Subcutaneous abdominal adipose tissue (tissue), 5 donors: ENCODE results near the gene ABCC1.

Experiments
- H3K27ac ChIP-seq: one replicate; pipeline ENCODE4 v1.7.0; 2013; ENCODE audit warnings: low read depth, mild to moderate bottlenecking, inconsistent platforms, low read length, moderate library complexity
- H3K27me3 ChIP-seq, 5 donors: one replicate each; pipeline ENCODE4 v1.7.0; 2013; ENCODE audit warnings: low read length in 5 of 5, inconsistent platforms in 1 of 5; ENCODE audit not compliant: control insufficient read depth in 5 of 5, insufficient read depth in 4 of 5
- H3K36me3 ChIP-seq, 5 donors: one replicate each; pipeline ENCODE4 v1.7.0; 2013; ENCODE audit warnings: low read length in 5 of 5; ENCODE audit not compliant: control insufficient read depth in 5 of 5, insufficient read depth in 5 of 5
- H3K4me1 ChIP-seq, 5 donors: one replicate each; pipeline ENCODE4 v1.7.0; 2013; ENCODE audit warnings: low read length in 5 of 5, mild to moderate bottlenecking in 3 of 5, moderate library complexity in 1 of 5; ENCODE audit not compliant: control insufficient read depth in 5 of 5, insufficient read depth in 5 of 5
- H3K4me3 ChIP-seq, 5 donors: one replicate each; pipeline ENCODE4 v1.7.0; 2013; ENCODE audit warnings: low read length in 5 of 5, low read depth in 1 of 5
- H3K9ac ChIP-seq, 5 donors: one replicate each; pipeline ENCODE4 v1.7.0; 2013; ENCODE audit warnings: low read length in 5 of 5, mild to moderate bottlenecking in 4 of 5, moderate library complexity in 3 of 5
- H3K9me3 ChIP-seq, 5 donors: one replicate each; pipeline ENCODE4 v1.7.0; 2013; ENCODE audit warnings: low read length in 5 of 5; ENCODE audit not compliant: control insufficient read depth in 5 of 5
- donor health status: healthy.
- donor health status: healthy.
- donor health status: healthy.
- donor health status: healthy.
- donor health status: healthy.

Gene ABCC1

GRCh38 chr16:16014329-16015224 lies 65.2 kb downstream of the ABCC1 start:
- H3K4me3 ChIP-seq, result no peak overlapping the region
- H3K9ac ChIP-seq, result no peak overlapping the region
- H3K9me3 ChIP-seq, result no peaks in the 10 kb centered on the region
- no peaks in the 10 kb centered on the region for H3K27me3 ChIP-seq
- H3K36me3 ChIP-seq, result peaks cover 0 to 47% (median 22%) of the 10 kb centered on the region in 5 donors
- H3K27ac ChIP-seq, result peak overlapping the region; percentile 35
- peaks cover 6 to 28% (median 22%) of the 10 kb centered on the region in 5 donors for H3K4me1 ChIP-seq

DNA sequence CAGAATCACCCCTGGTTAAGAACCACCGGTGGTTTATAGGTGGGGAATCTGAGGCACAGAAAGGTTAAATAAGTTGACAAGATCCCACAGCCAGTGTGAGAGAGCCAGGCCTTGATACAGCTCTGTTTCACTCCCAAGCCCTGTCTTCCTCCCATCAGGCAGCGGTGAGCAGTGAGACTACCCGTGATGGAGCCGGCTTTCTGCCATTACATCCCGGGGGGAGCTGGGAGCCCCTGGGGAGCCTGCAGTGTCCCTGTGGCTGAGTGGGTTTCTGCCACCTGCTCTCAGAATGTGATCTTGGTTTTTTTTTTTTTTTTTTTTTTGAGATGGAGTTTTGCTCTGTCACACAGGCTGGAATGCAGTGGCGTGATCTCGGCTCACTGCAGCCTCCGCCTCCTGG lies 66.4 kb downstream of the ABCC1 start:
- Histone ChIP-seq H3K9ac (no peak overlapping the region), H3K9me3 (no peaks in the 10 kb centered on the region), H3K4me1 (peaks cover 6 to 34% (median 24%) of the 10 kb centered on the region in 5 donors), H3K36me3 (peaks cover 0 to 47% (median 19%) of the 10 kb centered on the region in 5 donors), H3K27ac (peak overlapping the region; percentile 35), H3K27me3 (no peaks in the 10 kb centered on the region), H3K4me3 (no peak overlapping the region)

- no peak overlapping the region for H3K9ac ChIP-seq
- H3K9me3 ChIP-seq, result no peaks in the 10 kb centered on the region
- no peak overlapping the region for H3K27ac ChIP-seq
- peaks cover 6 to 40% (median 24%) of the 10 kb centered on the region in 5 donors for H3K4me1 ChIP-seq
- H3K27me3 ChIP-seq, result no peaks in the 10 kb centered on the region
- peaks cover 0 to 50% (median 21%) of the 10 kb centered on the region in 5 donors for H3K36me3 ChIP-seq
- H3K4me3 ChIP-seq, result no peak overlapping the region
Measured at GRCh38 chr16:16016388-16016964, 67.1 kb downstream of the ABCC1 start.

GRCh38 chr16:16017812-16018211 lies 68.4 kb downstream of the ABCC1 start:
- Histone ChIP-seq H3K27ac (no peak overlapping the region), H3K36me3 (peaks cover 0 to 40% (median 17%) of the 10 kb centered on the region in 5 donors), H3K4me1 (peaks cover 13 to 51% (median 33%) of the 10 kb centered on the region in 5 donors), H3K9me3 (no peaks in the 10 kb centered on the region), H3K4me3 (no peak overlapping the region), H3K9ac (no peak overlapping the region), H3K27me3 (no peaks in the 10 kb centered on the region)

DNA sequence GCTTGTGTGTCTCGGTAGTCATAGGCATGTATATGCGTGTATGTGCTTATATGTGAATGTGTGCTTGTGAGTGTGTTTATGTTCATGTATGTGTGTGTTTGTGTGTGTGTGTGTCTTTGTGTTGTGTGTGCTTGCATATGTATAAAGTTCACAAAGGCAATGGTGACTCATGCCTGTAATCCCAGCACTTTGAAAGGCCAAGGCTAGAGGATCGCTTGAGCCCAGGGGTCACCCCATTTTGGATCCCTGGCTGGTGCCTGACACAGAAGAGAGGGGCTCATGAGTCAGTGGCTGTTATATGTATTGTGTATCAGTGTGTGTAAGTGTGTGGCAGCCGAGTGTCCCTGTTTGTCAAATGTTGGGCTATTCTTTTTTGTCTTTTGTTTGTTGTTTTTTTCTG lies 69.3 kb downstream of the ABCC1 start:
- no peak overlapping the region for H3K9ac ChIP-seq
- H3K27ac ChIP-seq, result no peak overlapping the region
- no peaks in the 10 kb centered on the region for H3K9me3 ChIP-seq
- peaks cover 13 to 51% (median 34%) of the 10 kb centered on the region in 5 donors for H3K4me1 ChIP-seq
- H3K4me3 ChIP-seq, result no peak overlapping the region
- H3K27me3 ChIP-seq, result no peaks in the 10 kb centered on the region
- peaks cover 0 to 38% (median 17%) of the 10 kb centered on the region in 5 donors for H3K36me3 ChIP-seq

DNA sequence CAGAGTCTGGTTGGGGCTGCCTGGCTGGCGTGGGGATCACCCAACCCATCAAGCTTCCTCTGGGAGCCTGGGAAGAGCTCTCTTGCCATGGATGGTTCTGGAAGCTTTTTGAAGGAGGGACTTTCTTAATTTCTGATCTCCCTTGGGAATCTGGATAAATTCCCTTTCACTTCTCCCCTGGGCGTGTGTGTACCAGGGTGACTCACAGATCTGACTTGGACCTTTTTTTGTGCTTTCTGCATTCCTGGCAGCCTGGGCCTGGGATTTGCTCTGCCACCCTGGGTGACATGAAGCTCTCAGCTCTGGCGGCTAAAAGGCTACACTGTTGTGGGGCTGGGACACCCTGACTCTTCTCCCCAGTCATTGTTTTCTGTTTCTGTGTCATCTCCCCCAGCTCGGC lies 70.1 kb downstream of the ABCC1 start:
- H3K27me3 ChIP-seq, result no peaks in the 10 kb centered on the region
- H3K36me3 ChIP-seq, result peaks cover 0 to 40% (median 17%) of the 10 kb centered on the region in 5 donors
- no peak overlapping the region for H3K9ac ChIP-seq
- H3K9me3 ChIP-seq, result no peaks in the 10 kb centered on the region
- no peak overlapping the region for H3K27ac ChIP-seq
- peaks cover 12 to 48% (median 33%) of the 10 kb centered on the region in 5 donors for H3K4me1 ChIP-seq
- H3K4me3 ChIP-seq, result no peak overlapping the region

GRCh38 chr16:16020291-16020690 lies 70.9 kb downstream of the ABCC1 start:
- no peaks in the 10 kb centered on the region for H3K27me3 ChIP-seq
- no peak overlapping the region for H3K9ac ChIP-seq
- peaks cover 0 to 44% (median 17%) of the 10 kb centered on the region in 5 donors for H3K36me3 ChIP-seq
- no peaks in the 10 kb centered on the region for H3K9me3 ChIP-seq
- H3K4me3 ChIP-seq, result no peak overlapping the region
- no peak overlapping the region for H3K27ac ChIP-seq
- peaks cover 11 to 42% (median 25%) of the 10 kb centered on the region in 5 donors for H3K4me1 ChIP-seq

DNA sequence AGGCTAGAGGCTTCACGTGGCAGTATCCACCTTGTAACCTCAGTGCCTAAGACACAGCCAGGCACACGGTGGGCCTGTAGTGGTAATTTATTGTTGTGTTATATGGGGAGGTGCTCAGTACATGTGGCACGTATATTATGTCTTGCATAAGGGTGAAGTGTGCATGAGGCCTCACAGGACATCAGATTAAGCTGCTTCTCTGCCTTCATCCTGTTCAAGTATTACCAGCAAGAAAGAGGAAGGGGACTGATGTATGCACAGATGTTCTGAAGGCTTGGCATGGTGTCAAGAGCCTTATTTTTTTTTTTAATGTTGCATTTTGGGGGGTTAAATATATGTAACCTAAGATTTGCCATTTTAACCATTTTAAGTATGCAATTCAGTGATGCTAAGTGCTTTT lies 71.6 kb downstream of the ABCC1 start:
- peaks cover 0 to 44% (median 17%) of the 10 kb centered on the region in 5 donors for H3K36me3 ChIP-seq
- no peak overlapping the region for H3K27ac ChIP-seq
- no peak overlapping the region for H3K9ac ChIP-seq
- H3K4me1 ChIP-seq, result peaks cover 8 to 40% (median 25%) of the 10 kb centered on the region in 5 donors
- no peaks in the 10 kb centered on the region for H3K9me3 ChIP-seq
- no peak overlapping the region for H3K4me3 ChIP-seq
- H3K27me3 ChIP-seq, result no peaks in the 10 kb centered on the region

- Histone ChIP-seq H3K27me3 (no peaks in the 10 kb centered on the region), H3K9ac (peak overlapping the region in 1 of 5 donors; percentile 48), H3K36me3 (peaks cover 0 to 40% (median 15%) of the 10 kb centered on the region in 5 donors), H3K27ac (no peak overlapping the region), H3K4me1 (peaks cover 8 to 40% (median 26%) of the 10 kb centered on the region in 5 donors), H3K9me3 (no peaks in the 10 kb centered on the region), H3K4me3 (no peak overlapping the region)
Measured at GRCh38 chr16:16021646-16021987, 72.2 kb downstream of the ABCC1 start.
